RWPE1 (cell line): ENCODE results near the gene LRRN3.

Source experiments
- CTCF ChIA-PET: fragments of 350-600 bp; sonication (Branson Sonifier 250); formaldehyde crosslinking; extraction: SDS; loops from one replicate; lab custom pipeline; 2021; lab: Yijun Ruan, JAX
- POLR2A ChIA-PET: fragments of 400-600 bp; formaldehyde crosslinking; extraction: SDS; loops from one replicate; lab custom pipeline; 2020; ENCODE audit warnings: antibody characterized with exemption; ENCODE audit not compliant: low non-redundant PET; lab: Yijun Ruan, JAX
- DNase-seq: peaks from one replicate; pipeline ENCODE4 v3.0.0; 2012; ENCODE audit warnings: low spot score
- H3K27ac ChIP-seq: fragments of 450-650 bp; 2 replicates; pipeline ENCODE4 v1.5.1; 2017
- TF ChIP-seq, protein P1 (sequence below): fragments of 450-650 bp; conservative IDR thresholded peaks from 2 replicates; pipeline ENCODE4 v1.5.1; 2017; ENCODE audit warnings: low read depth, mild to moderate bottlenecking

Gene LRRN3

DNA sequence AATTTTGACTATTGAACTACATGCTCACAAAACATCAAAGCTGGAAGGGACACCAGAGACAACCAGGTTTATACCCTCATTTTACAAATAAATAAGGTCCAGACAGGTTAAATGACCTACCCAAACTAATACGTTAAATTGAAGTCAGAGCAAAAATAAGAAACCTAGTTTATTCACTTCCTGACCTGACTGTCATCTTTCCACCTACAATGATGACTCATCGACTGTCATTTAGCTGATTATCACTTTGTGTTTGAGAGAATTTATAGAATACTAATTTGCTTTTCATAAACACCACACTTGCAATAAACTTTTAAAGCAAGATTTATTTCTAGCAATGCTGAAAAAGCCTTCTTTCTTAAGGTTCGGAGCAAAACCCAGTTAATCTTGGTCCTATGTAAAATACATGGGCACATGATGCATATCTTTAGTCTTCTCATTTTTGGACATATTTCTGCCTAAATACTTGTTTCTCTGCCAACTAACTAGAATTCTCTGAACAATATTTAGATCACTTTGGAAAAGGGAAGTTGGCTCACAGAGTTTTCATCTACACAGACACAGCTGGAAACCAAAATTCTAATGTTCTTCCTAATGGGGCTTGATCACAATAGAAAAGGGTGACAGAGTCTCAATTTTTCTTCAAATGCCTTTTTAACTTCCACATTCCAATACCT, 16.7 kb upstream of the LRRN3 start:
- ChIA-PET CTCF (no interaction called here), POLR2A (no interaction called here)

DNA sequence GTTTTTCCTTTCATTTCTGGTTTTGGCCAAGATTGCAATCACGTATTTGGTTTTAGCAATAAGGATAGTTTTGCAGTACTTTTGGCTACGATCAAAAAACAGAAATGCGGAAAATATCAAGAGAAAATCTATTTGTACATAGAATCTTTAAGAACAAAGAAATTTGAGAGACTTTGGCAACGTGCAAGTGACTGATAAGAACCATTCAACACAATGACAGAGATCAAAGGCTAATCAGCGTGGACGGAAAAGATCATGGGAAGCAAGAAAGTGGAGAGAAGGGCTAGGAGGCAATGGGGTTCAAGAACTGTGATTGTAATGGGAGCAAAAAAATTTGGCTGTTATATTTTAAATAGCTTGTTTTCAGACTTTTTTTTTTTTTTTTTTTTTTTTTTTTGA, 16.2 kb upstream of the LRRN3 start:
- TF ChIP-seq, protein P1, sequence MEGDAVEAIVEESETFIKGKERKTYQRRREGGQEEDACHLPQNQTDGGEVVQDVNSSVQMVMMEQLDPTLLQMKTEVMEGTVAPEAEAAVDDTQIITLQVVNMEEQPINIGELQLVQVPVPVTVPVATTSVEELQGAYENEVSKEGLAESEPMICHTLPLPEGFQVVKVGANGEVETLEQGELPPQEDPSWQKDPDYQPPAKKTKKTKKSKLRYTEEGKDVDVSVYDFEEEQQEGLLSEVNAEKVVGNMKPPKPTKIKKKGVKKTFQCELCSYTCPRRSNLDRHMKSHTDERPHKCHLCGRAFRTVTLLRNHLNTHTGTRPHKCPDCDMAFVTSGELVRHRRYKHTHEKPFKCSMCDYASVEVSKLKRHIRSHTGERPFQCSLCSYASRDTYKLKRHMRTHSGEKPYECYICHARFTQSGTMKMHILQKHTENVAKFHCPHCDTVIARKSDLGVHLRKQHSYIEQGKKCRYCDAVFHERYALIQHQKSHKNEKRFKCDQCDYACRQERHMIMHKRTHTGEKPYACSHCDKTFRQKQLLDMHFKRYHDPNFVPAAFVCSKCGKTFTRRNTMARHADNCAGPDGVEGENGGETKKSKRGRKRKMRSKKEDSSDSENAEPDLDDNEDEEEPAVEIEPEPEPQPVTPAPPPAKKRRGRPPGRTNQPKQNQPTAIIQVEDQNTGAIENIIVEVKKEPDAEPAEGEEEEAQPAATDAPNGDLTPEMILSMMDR, result no peak
- no peak overlapping the region for H3K27ac ChIP-seq
- ChIA-PET POLR2A (no interaction called here), CTCF (no interaction called here)
- no peak for DNase-seq

More for the DNA sequence above, 16.7 kb upstream of the LRRN3 start:
- no peak overlapping the region for H3K27ac ChIP-seq
- TF ChIP-seq, protein P1, result no peak
- DNase-seq, result no peak

DNA sequence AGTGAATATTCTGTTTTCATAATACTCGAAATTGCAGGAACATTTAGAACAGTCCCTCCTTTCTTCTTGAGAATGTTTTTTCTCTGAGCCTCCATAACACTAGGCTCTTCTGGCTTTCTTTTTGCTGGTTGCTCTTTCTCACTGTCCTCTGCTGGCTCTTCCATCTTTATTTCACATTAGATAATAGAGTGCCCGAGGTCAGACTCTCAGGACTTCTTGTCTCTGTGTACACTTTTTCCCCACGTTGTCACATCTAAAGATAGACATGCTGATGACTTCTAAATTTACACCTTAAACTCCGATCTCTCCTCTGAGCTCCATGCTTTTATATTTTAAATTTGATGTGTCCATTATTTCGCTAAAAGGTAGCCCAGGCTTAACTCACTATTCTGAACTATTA, 15.4 kb upstream of the LRRN3 start:
- no peak overlapping the region for H3K27ac ChIP-seq
- no peak for DNase-seq
- TF ChIP-seq, protein P1, result no peak
- ChIA-PET POLR2A (no interaction called here), CTCF (no interaction called here)

DNA sequence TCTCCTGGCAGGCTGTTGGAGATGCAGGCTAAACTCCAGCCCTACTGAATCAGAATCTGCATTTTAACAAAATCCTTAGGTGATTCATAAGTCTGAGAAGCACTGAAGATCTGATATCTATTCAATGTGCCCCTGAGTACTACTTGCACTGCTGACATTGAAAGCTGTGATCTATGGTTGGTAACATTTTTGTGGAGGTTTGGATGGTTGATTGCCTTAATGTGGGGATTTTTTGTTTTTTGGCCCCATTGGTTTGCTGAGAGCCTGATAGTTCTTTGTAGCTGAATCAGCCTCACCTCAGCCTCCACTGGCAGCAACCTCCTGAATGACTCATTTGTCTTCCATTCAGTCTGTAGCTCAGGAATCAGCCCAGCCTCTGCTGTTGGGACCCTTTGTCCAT, 14.7 kb upstream of the LRRN3 start:
- H3K27ac ChIP-seq, result no peak overlapping the region
- ChIA-PET CTCF (no interaction called here), POLR2A (no interaction called here)
- no peak for DNase-seq
- TF ChIP-seq, protein P1, result no peak

DNA sequence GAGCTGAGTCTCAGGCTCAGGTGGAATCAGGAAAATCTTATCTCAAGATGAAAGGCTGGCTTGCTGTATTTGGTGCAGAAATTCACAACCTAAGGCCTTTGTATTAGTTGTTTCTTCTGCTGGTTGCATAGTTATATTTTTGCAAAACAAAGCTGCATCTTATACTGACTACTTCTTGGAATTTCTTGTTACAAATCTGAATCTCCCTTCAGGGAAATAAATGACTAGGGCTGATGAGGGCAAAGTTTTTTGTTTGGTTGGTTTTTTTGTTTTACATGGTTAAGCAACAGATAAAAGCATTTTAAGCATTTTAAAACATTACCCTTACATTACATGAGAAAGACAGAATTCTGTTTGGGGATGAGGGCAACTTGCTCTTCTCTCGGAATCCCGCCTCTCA, 13.9 kb upstream of the LRRN3 start:
- POLR2A ChIA-PET, result no interaction called here
- TF ChIP-seq, protein P1, result no peak

DNA sequence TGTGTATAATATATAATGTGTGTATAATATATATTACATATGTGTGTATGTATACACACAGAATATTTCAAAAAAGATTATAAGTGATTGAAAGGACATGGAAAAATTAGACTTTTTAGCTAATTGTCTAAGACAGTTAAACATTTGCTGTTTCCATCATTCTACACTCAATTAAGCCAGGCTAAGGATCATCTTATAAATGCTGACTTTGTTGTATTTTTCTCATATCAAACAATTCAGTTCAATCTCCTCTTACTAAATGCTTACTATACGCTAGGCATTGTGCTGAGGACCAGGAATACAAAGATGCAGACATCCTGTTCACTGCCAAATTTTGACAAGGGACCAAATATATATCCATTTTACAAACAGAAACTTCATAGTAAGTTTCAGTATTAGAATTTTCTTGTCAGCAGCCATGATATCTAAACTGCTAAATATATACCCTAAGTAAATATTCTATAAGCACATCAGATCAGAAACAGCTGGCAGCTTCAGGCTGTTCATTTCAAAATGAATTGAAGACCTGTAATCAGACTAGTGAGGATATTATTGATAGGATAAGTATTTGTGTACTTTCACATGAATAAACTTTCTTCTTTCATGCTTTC, 10.3 kb upstream of the LRRN3 start:
- no peak for DNase-seq
- ChIA-PET CTCF (no interaction called here), POLR2A (interaction anchor here (0.5 kb wide), 1 partner anchor 45 kb away, joined by 9 read pairs; no protein-coding TSS in a partner anchor)
- TF ChIP-seq, protein P1, result no peak
- H3K27ac ChIP-seq, result no peak overlapping the region

More for the DNA sequence above, 13.9 kb upstream of the LRRN3 start:
- no peak for DNase-seq
- CTCF ChIA-PET, result no interaction called here
- no peak overlapping the region for H3K27ac ChIP-seq
